ENCODE measurements around the gene ZC3H12D. TPM values are rescaled to one million over a fixed set of nuclear protein-coding genes. Genes with fewer than 3 reads are reported as not detected.
"Not testable (repeated sequence)": the region's sequence is repeated elsewhere in the genome, so short reads cannot be mapped to it uniquely, and the experiment has no call there.

The ZC3H12D gene
- total RNA-seq, 1 experiment from 2014 or later = not detected

DNA sequence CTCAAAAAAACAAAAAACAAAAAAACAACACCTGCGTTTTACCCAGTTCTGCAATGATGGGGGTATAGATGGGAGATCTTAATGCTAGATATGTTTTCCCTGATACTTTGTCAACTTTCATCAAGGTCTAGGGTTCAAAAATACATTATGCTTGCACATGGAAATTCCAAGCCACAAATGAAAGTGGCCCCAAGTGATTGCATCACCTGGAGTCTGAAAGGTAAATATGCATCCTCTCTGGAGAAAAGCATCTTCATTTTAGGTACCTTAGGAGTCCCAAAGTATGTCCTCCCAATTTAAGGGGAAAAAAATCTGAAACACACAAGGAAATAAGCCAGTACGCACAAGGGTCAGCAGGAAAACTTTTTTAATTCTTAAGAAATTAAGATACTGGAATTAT, 12.6 kb upstream of the ZC3H12D start:
- no TSS peak for BruUV-seq (replicated peaks)
- no peaks in the 10 kb centered on the region for H3K9me3 Mint-ChIP-seq (ENCODE audit: unreplicated experiment)
- peaks cover 5% of the 10 kb centered on the region for H3K4me1 Mint-ChIP-seq (ENCODE audit: insufficient read depth, unreplicated experiment)
- no peaks in the 10 kb centered on the region for H3K27me3 Mint-ChIP-seq (ENCODE audit: insufficient read depth, unreplicated experiment)
- TF ChIP-seq, protein P1, sequence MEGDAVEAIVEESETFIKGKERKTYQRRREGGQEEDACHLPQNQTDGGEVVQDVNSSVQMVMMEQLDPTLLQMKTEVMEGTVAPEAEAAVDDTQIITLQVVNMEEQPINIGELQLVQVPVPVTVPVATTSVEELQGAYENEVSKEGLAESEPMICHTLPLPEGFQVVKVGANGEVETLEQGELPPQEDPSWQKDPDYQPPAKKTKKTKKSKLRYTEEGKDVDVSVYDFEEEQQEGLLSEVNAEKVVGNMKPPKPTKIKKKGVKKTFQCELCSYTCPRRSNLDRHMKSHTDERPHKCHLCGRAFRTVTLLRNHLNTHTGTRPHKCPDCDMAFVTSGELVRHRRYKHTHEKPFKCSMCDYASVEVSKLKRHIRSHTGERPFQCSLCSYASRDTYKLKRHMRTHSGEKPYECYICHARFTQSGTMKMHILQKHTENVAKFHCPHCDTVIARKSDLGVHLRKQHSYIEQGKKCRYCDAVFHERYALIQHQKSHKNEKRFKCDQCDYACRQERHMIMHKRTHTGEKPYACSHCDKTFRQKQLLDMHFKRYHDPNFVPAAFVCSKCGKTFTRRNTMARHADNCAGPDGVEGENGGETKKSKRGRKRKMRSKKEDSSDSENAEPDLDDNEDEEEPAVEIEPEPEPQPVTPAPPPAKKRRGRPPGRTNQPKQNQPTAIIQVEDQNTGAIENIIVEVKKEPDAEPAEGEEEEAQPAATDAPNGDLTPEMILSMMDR (IDR thresholded peaks at IDR 0.05; ENCODE audit: unreplicated experiment) = no peak
- H3K27ac Mint-ChIP-seq (ENCODE audit: low read depth, unreplicated experiment) = no peak overlapping the region
- H3K4me3 Mint-ChIP-seq (ENCODE audit: unreplicated experiment) = no peak overlapping the region
- DNase-seq (ENCODE audit: unreplicated experiment) = no peak
- POLR2A ChIA-PET = interaction anchor here (1.3 to 1.4 kb wide), 2 partner anchors 16 to 24 kb away, joined by 3 to 6 read pairs; no protein-coding TSS in a partner anchor
- CTCF ChIA-PET = interaction anchor here (0.7 to 1.9 kb wide), 2 partner anchors 20 to 40 kb away, joined by 3 to 6 read pairs; no protein-coding TSS in a partner anchor
- intact Hi-C loops (cut with micrococcal nuclease) = no loop called here
- H3K36me3 Mint-ChIP-seq (ENCODE audit: insufficient read depth, unreplicated experiment) = peaks cover 14% of the 10 kb centered on the region

DNA sequence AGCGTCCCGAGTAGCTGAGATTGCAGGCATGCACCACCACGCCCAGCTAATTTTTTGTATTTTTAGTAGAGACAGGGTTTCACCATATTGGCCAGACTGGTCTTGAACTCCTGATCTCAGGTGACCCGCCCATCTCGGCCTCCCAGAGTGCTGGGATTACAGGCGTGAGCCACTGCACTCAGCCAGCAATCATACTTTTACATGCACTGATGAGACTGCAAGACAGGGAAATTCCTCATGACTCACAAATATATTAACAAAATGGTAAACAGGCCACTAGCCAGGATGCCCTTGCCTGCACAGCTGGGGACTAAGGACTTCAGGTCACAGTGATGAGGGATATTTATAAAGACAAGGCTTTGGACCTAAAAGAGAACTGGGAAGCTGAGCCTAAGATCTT, 11.8 kb upstream of the ZC3H12D start:
- intact Hi-C loops (cut with micrococcal nuclease); H3K4me3 Mint-ChIP-seq (ENCODE audit: unreplicated experiment); BruUV-seq (replicated peaks); H3K9me3 Mint-ChIP-seq (ENCODE audit: unreplicated experiment); H3K4me1 Mint-ChIP-seq (ENCODE audit: insufficient read depth, unreplicated experiment); H3K27me3 Mint-ChIP-seq (ENCODE audit: insufficient read depth, unreplicated experiment): not testable (repeated sequence)
- peak; percentile 49 for DNase-seq (ENCODE audit: unreplicated experiment)
- POLR2A ChIA-PET = interaction anchor here (1.3 to 1.4 kb wide), 2 partner anchors 17 to 23 kb away, joined by 3 to 6 read pairs; no protein-coding TSS in a partner anchor
- H3K27ac Mint-ChIP-seq (ENCODE audit: low read depth, unreplicated experiment) = peak overlapping the region; percentile 46
- H3K36me3 Mint-ChIP-seq (ENCODE audit: insufficient read depth, unreplicated experiment) = peaks cover 14% of the 10 kb centered on the region
- CTCF ChIA-PET = interaction anchor here (0.6 to 1.9 kb wide), 4 partner anchors 21 to 288 kb away, joined by 3 to 6 read pairs (median 4); no protein-coding TSS in a partner anchor

DNA sequence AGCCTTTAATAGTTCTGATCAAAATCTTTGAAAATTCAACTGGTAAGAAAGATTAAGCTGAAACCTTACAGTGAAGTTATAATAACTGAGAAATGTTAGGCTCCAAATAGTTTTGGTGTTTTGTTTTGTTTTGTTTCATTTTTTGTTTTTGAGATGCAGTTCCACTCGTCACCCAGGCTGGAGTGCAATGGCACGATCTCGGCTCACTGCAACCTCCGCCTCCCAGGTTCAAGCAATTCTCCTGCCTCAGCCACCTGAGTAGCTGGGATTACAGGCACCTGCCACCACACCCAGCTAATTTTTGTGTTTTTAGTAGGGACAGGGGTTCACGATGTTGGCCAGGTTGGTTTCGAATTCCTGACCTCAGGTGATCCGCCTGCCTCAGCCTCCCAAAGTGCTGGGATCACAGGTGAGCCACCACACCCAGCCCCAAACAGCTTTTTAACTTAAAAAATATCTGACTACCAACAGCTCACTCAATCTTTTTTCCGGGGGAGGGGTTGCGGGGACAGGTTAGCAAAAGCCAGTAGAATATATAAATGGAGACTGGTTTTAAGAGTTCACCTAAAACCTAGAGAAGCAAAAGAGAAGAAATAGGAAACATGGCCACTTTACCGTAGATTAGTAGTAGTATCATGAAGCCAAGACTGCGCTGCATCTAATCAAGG, 10.7 kb upstream of the ZC3H12D start:
- DNase-seq (ENCODE audit: unreplicated experiment); intact Hi-C loops (cut with micrococcal nuclease); H3K27ac Mint-ChIP-seq (ENCODE audit: low read depth, unreplicated experiment); H3K27me3 Mint-ChIP-seq (ENCODE audit: insufficient read depth, unreplicated experiment); H3K36me3 Mint-ChIP-seq (ENCODE audit: insufficient read depth, unreplicated experiment); BruUV-seq (replicated peaks); H3K4me3 Mint-ChIP-seq (ENCODE audit: unreplicated experiment); H3K4me1 Mint-ChIP-seq (ENCODE audit: insufficient read depth, unreplicated experiment); H3K9me3 Mint-ChIP-seq (ENCODE audit: unreplicated experiment): not testable (repeated sequence)
- ChIA-PET CTCF (interaction anchor here (0.6 to 1.9 kb wide), 2 partner anchors 22 to 1068 kb away, joined by 3 to 6 read pairs; no protein-coding TSS in a partner anchor), POLR2A (interaction anchor here (0.7 to 1.4 kb wide), 2 partner anchors 18 to 402 kb away, joined by 3 read pairs; no protein-coding TSS in a partner anchor)

DNA sequence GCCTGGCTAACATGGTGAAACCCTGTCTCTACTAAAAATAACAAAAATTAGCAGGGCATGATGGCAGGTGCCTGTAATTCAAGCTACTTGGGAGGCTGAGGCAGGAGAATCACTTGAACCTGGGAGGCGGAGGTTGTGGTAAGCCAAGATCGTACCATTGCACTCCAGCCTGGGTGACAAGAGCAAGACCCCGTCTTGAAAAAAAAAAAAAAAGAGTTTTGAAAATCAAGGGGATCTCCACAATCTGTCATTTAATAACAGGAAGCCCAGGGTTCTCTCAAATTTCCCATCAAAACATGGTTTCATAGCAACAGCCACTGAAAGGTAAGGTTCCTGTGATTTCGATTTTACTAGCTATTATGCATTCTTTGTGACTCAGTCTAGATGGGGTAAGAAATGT, 10.0 kb upstream of the ZC3H12D start:
- H3K9me3 Mint-ChIP-seq (ENCODE audit: unreplicated experiment); DNase-seq (ENCODE audit: unreplicated experiment); BruUV-seq (replicated peaks); H3K36me3 Mint-ChIP-seq (ENCODE audit: insufficient read depth, unreplicated experiment); H3K27ac Mint-ChIP-seq (ENCODE audit: low read depth, unreplicated experiment); H3K4me1 Mint-ChIP-seq (ENCODE audit: insufficient read depth, unreplicated experiment); H3K27me3 Mint-ChIP-seq (ENCODE audit: insufficient read depth, unreplicated experiment); intact Hi-C loops (cut with micrococcal nuclease); H3K4me3 Mint-ChIP-seq (ENCODE audit: unreplicated experiment): not testable (repeated sequence)
- POLR2A ChIA-PET = interaction anchor here (0.7 kb wide), 1 partner anchor 402 kb away, joined by 3 read pairs; no protein-coding TSS in a partner anchor
- CTCF ChIA-PET = interaction anchor here (0.6 kb wide), 1 partner anchor 1068 kb away, joined by 3 read pairs; no protein-coding TSS in a partner anchor

DNA sequence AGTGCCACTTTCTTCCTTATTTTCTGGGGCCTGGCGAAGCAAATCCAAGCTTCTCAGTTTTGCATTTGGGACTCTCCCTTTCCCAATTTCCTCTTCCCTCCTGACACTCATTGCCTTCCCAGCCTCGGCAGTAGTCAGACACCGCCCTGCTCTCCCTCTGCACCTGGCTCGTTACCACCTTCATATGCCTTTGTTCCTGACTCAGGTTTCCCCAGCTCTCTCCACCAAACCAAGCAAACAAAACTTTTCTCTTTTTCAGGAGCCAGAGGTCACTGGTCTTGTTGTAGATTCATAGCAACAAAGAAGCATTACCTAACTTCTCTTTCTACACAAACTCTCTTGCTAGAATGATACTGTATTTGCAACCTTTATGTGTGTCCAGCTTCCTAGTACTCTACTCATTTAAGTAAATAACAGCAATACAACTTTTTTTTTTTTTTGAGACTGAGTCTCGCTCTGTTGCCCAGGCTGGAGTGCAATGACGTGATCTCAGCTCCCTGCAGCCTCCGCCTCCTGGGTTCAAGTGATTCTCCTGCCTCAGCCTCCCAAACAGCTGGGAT, 9.0 kb upstream of the ZC3H12D start:
- intact Hi-C loops (cut with micrococcal nuclease) = no loop called here
- no peak for DNase-seq (ENCODE audit: unreplicated experiment)
- TF ChIP-seq, protein P1 (IDR thresholded peaks at IDR 0.05; ENCODE audit: unreplicated experiment) = no peak
- no peaks in the 10 kb centered on the region for H3K27me3 Mint-ChIP-seq (ENCODE audit: insufficient read depth, unreplicated experiment)
- H3K9me3 Mint-ChIP-seq (ENCODE audit: unreplicated experiment) = no peaks in the 10 kb centered on the region
- peak overlapping the region; percentile 86 for H3K27ac Mint-ChIP-seq (ENCODE audit: low read depth, unreplicated experiment)
- ChIA-PET POLR2A (no interaction called here), CTCF (interaction anchor here (0.9 kb wide), 1 partner anchor 60 kb away, joined by 3 read pairs; no protein-coding TSS in a partner anchor)
- H3K4me1 Mint-ChIP-seq (ENCODE audit: insufficient read depth, unreplicated experiment) = peaks cover 5% of the 10 kb centered on the region
- no peak overlapping the region for H3K4me3 Mint-ChIP-seq (ENCODE audit: unreplicated experiment)
- BruUV-seq (replicated peaks) = no TSS peak
- H3K36me3 Mint-ChIP-seq (ENCODE audit: insufficient read depth, unreplicated experiment) = peaks cover 7% of the 10 kb centered on the region
